Activated CD4-positive, alpha-beta T cell treated with anti-CD3 and anti-CD28 coated beads, Interleukin-2, amount 10 ng/mL, durations not matched to agents 7 days and 5 days (primary cell): ENCODE data around the gene LAMA2. TPM values are rescaled to one million over a fixed set of nuclear protein-coding genes. Genes with fewer than 3 reads are reported as not detected.

Experiments
- CTCF ChIA-PET: fragments of 350-600 bp; sonication (Branson Sonifier 250); formaldehyde crosslinking; loops from one replicate; lab custom pipeline; 2021; ENCODE audit warnings: antibody characterized with exemption; lab: Charles Lee
- POLR2A ChIA-PET: fragments of 350-600 bp; sonication (Branson Sonifier 250); formaldehyde crosslinking; loops from one replicate; lab custom pipeline; 2021; ENCODE audit warnings: antibody characterized with exemption; lab: Charles Lee
- DNase-seq: peaks from one replicate; pipeline ENCODE4 v3.0.0-alpha.2; 2020
- H3K27ac Mint-ChIP-seq: one replicate; pipeline ENCODE4 v1.8.0; 2021; ENCODE audit warnings: mild to moderate bottlenecking, moderate library complexity, mixed read lengths
- H3K27me3 Mint-ChIP-seq: one replicate; pipeline ENCODE4 v1.8.0; 2021; ENCODE audit warnings: mixed read lengths
- H3K36me3 Mint-ChIP-seq: one replicate; pipeline ENCODE4 v1.8.0; 2021; ENCODE audit warnings: low read depth, mixed read lengths
- H3K4me1 Mint-ChIP-seq: one replicate; pipeline ENCODE4 v1.8.0; 2021; ENCODE audit warnings: mixed read lengths
- H3K4me3 Mint-ChIP-seq: one replicate; pipeline ENCODE4 v1.8.0; 2021; ENCODE audit warnings: mild to moderate bottlenecking, moderate library complexity, mixed read lengths
- H3K9me3 Mint-ChIP-seq: one replicate; pipeline ENCODE4 v1.8.0; 2021; ENCODE audit warnings: mixed read lengths
- total RNA-seq, 2 experiments: library from RNA; stranded (reverse); gene quantifications; one replicate each; pipeline ENCODE4 v1.2.3, GENCODE V29; 2021

Gene LAMA2
- total RNA-seq, 2 experiments from 2014 or later: 0.02 to 0.05 TPM

DNA sequence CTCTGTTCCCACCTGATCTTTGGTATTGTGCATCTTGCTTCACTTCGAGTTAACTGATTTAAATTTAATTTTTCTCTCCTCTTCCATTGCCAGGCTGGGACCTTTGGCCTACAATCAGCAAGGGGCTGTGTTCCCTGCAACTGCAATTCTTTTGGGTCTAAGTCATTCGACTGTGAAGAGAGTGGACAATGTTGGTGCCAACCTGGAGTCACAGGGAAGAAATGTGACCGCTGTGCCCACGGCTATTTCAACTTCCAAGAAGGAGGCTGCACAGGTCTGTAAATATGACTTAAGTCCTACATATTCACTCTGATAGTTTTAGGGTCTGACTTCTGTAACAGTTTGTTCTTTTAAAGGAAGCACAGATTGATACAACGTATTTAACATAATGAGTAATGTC lies 414.7 kb downstream of the LAMA2 start:
- H3K27ac Mint-ChIP-seq: no peak overlapping the region
- H3K9me3 Mint-ChIP-seq: no peaks in the 10 kb centered on the region
- no peak overlapping the region for H3K4me3 Mint-ChIP-seq
- ChIA-PET POLR2A (no interaction called here), CTCF (interaction anchor here (0.7 kb wide), 1 partner anchor 218 kb away, joined by 3 read pairs; no protein-coding TSS in a partner anchor)
- H3K36me3 Mint-ChIP-seq: no peaks in the 10 kb centered on the region
- no peaks in the 10 kb centered on the region for H3K4me1 Mint-ChIP-seq
- H3K27me3 Mint-ChIP-seq: peaks cover 4% of the 10 kb centered on the region
- no peak for DNase-seq

DNA sequence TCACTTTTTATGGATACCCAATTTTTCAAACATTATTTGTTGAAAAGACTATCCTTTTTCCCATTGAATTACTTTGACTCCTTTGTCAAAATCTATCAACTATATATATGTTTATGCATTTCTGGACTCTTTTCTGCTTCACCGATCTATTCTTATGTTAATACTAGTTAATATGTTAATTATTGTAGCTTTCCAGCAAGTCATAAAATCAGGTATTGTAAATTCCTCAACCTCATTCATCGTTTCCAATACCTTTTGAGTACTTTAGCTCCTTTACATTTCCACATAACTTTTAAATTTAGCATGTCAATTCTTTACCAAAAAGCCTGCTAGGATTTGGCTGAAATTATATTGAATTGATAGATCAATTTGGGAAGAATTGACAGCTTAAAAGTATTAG lies 419.7 kb downstream of the LAMA2 start:
- Mint-ChIP-seq H3K4me3 (no peak overlapping the region), H3K4me1 (no peaks in the 10 kb centered on the region), H3K9me3 (no peaks in the 10 kb centered on the region), H3K27ac (no peak overlapping the region), H3K27me3 (peaks cover 6% of the 10 kb centered on the region), H3K36me3 (no peaks in the 10 kb centered on the region)
- no peak for DNase-seq
- POLR2A ChIA-PET: no interaction called here
- CTCF ChIA-PET: no interaction called here

DNA sequence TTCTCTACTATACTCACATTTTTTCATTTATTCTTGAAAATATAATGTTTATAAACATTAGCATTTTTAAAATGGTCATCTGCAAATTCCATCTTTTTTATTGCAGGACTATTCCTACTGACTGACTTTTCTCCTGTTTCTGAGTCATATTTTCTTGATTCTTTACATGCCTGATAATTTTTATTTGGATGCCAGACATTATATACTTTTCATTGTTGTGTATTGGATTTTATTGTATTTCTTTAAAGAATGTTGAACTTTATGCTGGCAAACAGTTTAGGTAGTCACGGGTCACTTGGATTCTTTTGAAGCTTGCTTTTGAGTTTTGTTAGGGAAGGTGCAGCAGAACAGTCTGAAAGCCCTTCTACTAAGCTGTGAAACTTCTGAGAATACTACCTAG lies 423.9 kb downstream of the LAMA2 start:
- no peaks in the 10 kb centered on the region for H3K9me3 Mint-ChIP-seq
- CTCF ChIA-PET: no interaction called here
- DNase-seq: no peak
- no peak overlapping the region for H3K4me3 Mint-ChIP-seq
- H3K4me1 Mint-ChIP-seq: no peaks in the 10 kb centered on the region
- H3K27me3 Mint-ChIP-seq: peaks cover 4% of the 10 kb centered on the region
- POLR2A ChIA-PET: interaction anchor here (0.6 kb wide), 1 partner anchor 1310 kb away, joined by 4 read pairs; no protein-coding TSS in a partner anchor
- H3K27ac Mint-ChIP-seq: no peak overlapping the region
- H3K36me3 Mint-ChIP-seq: no peaks in the 10 kb centered on the region

DNA sequence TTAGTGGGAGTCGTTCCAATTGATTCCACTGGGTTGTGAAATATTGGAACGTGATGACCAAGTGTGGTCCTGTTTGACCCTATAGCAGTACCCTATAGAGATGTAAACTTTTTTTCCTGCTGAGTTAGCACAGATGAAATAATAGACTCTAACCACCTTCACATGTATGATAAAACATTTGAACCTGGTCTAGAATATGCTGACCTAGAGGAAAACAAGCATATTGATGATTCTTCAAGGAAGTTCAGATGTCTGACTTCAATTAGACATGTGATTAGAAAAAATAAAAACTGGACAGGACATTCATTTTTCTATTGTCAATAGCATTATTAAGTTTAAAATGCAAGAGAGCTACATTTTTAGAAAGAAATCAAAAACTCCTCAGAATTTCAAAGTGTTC lies 424.9 kb downstream of the LAMA2 start:
- CTCF ChIA-PET: no interaction called here
- Mint-ChIP-seq H3K27ac (no peak overlapping the region), H3K4me3 (no peak overlapping the region), H3K36me3 (no peaks in the 10 kb centered on the region), H3K27me3 (peaks cover 4% of the 10 kb centered on the region), H3K4me1 (no peaks in the 10 kb centered on the region), H3K9me3 (no peaks in the 10 kb centered on the region)
- POLR2A ChIA-PET: no interaction called here
- DNase-seq: no peak

DNA sequence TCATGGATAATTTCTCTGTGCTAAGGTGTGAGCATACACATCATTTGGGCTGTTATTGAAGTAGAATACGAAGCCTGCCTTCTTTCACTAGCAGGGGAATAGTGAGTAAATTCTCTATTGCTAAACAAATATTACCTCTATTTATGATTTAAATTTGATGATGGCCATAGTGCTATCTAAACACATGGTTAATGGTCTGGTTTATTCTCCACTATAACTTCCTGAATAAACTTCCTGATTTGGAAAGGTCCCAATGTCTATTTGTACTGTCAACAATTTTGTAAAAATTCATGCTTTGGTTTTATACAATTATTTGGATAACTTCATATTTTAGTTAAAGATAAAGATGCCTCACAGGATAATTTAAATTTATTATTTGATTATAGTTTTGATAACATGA lies 426.2 kb downstream of the LAMA2 start:
- POLR2A ChIA-PET: no interaction called here
- no peak for DNase-seq
- no peaks in the 10 kb centered on the region for H3K9me3 Mint-ChIP-seq
- no peak overlapping the region for H3K4me3 Mint-ChIP-seq
- H3K4me1 Mint-ChIP-seq: no peaks in the 10 kb centered on the region
- H3K27ac Mint-ChIP-seq: no peak overlapping the region
- H3K27me3 Mint-ChIP-seq: peaks cover 4% of the 10 kb centered on the region
- CTCF ChIA-PET: no interaction called here
- no peaks in the 10 kb centered on the region for H3K36me3 Mint-ChIP-seq

DNA sequence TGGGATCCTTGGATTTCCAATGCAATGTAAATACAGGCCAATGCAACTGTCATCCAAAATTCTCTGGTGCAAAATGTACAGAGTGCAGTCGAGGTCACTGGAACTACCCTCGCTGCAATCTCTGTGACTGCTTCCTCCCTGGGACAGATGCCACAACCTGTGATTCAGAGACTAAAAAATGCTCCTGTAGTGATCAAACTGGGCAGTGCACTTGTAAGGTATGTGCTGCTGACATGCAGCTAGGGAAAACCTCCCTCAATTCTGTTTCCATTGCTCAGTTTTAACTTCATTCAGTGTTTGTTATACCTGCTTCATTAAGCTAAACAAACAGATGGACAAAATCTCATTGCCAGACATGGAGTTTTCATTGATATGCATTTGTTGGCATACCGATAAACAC lies 429.9 kb downstream of the LAMA2 start:
- ChIA-PET CTCF (no interaction called here), POLR2A (no interaction called here)
- H3K27ac Mint-ChIP-seq: no peak overlapping the region
- peaks cover 1% of the 10 kb centered on the region for H3K27me3 Mint-ChIP-seq
- no peak for DNase-seq
- H3K4me3 Mint-ChIP-seq: no peak overlapping the region
- no peaks in the 10 kb centered on the region for H3K36me3 Mint-ChIP-seq
- H3K9me3 Mint-ChIP-seq: no peaks in the 10 kb centered on the region
- H3K4me1 Mint-ChIP-seq: no peaks in the 10 kb centered on the region

DNA sequence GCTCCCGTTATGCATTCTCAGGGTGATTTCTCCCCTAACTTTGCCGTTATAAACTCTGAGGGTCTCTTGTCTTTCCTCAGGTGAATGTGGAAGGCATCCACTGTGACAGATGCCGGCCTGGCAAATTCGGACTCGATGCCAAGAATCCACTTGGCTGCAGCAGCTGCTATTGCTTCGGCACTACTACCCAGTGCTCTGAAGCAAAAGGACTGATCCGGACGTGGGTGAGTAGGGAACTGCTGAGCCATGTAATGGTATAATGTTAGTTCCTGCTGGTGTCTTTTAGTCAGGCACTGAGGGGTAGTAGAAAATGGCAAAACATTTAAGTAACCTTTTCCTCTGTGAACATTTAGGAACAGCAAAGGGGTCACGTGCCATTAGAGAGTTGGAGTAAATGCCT lies 431.6 kb downstream of the LAMA2 start:
- Mint-ChIP-seq H3K4me1 (no peaks in the 10 kb centered on the region), H3K4me3 (no peak overlapping the region), H3K36me3 (no peaks in the 10 kb centered on the region), H3K27me3 (peaks cover 4% of the 10 kb centered on the region), H3K27ac (no peak overlapping the region), H3K9me3 (no peaks in the 10 kb centered on the region)
- ChIA-PET POLR2A (no interaction called here), CTCF (interaction anchor here (0.7 kb wide), 1 partner anchor 522 kb away, joined by 3 read pairs; no protein-coding TSS in a partner anchor)
- no peak for DNase-seq

DNA sequence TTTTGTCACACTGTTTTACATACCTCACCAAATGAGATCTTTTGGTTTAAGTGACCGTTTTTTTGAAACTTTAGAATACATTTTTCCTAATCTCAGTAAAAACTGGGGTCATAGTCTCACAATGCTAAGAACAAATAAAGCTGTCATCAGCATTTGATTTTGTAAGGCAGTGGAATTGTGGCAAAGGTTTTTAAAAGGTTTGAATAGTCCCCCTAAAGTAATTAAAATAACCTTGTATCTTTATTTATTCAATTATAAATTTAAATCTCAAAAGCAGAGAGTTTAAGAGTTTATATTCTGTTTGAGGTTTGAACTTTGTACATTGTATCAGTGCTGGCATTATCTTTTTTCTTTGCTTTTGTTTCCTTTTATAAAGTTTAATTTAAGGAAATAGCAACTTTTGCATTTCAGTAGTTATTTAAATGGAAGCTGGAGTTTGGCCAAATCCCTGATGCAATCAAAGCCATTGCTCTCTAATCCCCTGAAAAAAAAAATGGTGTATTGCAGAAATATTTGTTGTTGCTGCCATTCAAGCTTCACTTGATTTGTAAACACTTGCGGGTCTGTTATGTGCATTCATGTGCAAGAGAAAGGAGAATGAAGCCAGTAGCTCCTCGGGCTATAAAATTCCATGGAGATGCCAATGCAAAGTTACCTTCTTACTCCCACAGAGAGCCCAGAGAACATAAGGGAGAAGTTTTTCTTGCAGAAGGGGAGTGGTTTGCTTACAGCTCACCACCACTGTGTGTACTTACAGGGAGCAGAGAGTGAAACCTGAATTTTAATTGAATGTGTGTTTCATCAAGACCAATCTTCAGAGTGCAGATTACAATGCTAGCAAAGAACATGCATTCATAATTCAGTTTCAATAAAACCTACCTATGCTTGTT lies 435.2 kb downstream of the LAMA2 start:
- no peaks in the 10 kb centered on the region for H3K36me3 Mint-ChIP-seq

DNA sequence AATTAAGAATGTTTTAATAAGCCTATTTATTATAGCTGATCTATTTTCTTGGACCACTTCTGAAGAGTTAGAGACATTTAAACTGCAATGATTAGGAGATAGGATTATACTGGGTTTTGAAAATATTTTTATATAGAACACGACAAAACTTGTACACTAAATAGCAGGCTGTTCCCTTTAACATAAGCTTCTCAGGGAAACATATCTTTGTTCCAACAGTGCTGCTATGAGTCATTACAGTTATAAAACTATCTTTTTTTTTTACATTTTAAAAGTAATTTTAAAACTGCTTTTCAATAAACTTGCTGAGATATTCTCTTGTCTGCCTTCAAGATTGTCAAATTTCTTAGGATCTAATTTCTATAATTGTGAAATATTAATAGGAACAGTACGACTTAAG lies 438.0 kb downstream of the LAMA2 start:
- CTCF ChIA-PET: no interaction called here

More for the DNA sequence above, 435.2 kb downstream of the LAMA2 start:
- Mint-ChIP-seq H3K9me3 (no peaks in the 10 kb centered on the region), H3K27me3 (peaks cover 8% of the 10 kb centered on the region), H3K4me1 (no peaks in the 10 kb centered on the region), H3K4me3 (no peak overlapping the region), H3K27ac (no peak overlapping the region)
- POLR2A ChIA-PET: no interaction called here
- CTCF ChIA-PET: no interaction called here
- no peak for DNase-seq

DNA sequence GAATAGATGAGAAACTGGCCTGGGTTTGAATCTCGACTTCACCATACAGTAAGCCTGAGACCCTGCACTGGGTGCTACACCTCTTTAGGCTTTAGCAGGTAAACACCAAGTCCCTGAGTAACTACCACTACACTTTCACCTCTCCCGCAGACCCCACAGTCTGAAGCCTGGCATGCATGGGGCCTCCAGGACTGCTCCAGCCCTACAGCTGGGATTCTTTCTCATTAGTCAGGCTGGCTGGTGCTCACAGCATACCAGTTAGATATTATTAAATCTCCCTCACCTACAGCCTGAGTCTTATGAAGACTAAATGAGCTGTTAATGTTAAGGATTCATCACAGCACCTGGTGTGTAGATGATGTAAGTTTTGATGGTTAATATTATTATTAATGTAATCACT lies 438.4 kb downstream of the LAMA2 start:
- Mint-ChIP-seq H3K27ac (no peak overlapping the region), H3K9me3 (no peaks in the 10 kb centered on the region), H3K4me3 (no peak overlapping the region), H3K36me3 (no peaks in the 10 kb centered on the region), H3K4me1 (no peaks in the 10 kb centered on the region), H3K27me3 (peaks cover 8% of the 10 kb centered on the region)
- no peak for DNase-seq
- POLR2A ChIA-PET: no interaction called here
- CTCF ChIA-PET: interaction anchor here (1.2 kb wide), 2 partner anchors 10 to 21 kb away, joined by 3 to 4 read pairs; no protein-coding TSS in a partner anchor

More for the DNA sequence above, 438.0 kb downstream of the LAMA2 start:
- peaks cover 8% of the 10 kb centered on the region for H3K27me3 Mint-ChIP-seq
- no peak overlapping the region for H3K27ac Mint-ChIP-seq
- H3K9me3 Mint-ChIP-seq: no peaks in the 10 kb centered on the region
- no peaks in the 10 kb centered on the region for H3K36me3 Mint-ChIP-seq
- H3K4me3 Mint-ChIP-seq: no peak overlapping the region
- POLR2A ChIA-PET: no interaction called here
- DNase-seq: no peak
- H3K4me1 Mint-ChIP-seq: no peaks in the 10 kb centered on the region

DNA sequence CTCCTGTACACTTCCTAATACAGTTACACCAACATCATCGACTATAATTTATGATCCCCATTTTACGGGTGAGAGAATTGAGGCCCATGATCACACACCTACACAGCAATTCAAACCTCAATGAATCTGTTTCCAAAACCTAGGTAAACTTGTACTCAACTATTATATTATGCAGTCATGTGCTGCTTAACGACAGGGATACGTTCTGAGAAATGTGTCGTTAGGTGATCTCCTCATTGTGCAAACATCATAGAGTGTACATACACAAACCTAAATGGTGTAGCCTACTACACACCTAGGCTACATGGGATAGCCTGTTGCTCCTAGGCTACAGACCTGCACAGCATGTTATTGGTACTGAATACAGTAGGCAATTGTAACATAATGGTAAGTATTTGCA lies 441.4 kb downstream of the LAMA2 start:
- H3K9me3 Mint-ChIP-seq: no peaks in the 10 kb centered on the region
- no peak overlapping the region for H3K27ac Mint-ChIP-seq
- no peak overlapping the region for H3K4me3 Mint-ChIP-seq
- no peak for DNase-seq
- no peaks in the 10 kb centered on the region for H3K36me3 Mint-ChIP-seq
- H3K27me3 Mint-ChIP-seq: peaks cover 3% of the 10 kb centered on the region
- CTCF ChIA-PET: no interaction called here
- POLR2A ChIA-PET: no interaction called here
- no peaks in the 10 kb centered on the region for H3K4me1 Mint-ChIP-seq

DNA sequence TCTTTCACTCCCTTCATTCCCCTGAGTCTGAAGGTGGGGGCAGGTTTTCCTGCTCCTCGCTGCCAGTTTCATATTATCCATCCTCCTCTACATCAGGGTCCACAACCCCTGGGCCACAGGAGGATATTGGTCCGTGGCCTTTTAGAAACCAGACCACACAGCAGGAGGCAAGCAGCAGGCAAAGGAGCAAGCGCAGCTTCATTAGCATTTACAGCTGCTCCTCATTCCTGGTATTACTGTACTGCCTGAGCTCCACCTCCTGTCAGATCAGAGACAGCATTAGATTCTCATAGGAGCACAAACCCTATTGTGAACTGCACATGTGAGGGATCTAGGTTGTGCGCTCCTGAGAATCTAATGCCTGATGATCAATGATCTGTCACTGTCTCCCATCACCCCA lies 446.7 kb downstream of the LAMA2 start:
- H3K4me3 Mint-ChIP-seq: no peak overlapping the region
- CTCF ChIA-PET: no interaction called here
- H3K9me3 Mint-ChIP-seq: no peaks in the 10 kb centered on the region
- POLR2A ChIA-PET: no interaction called here
- H3K27ac Mint-ChIP-seq: no peak overlapping the region
- no peaks in the 10 kb centered on the region for H3K4me1 Mint-ChIP-seq
- no peak for DNase-seq
- no peaks in the 10 kb centered on the region for H3K27me3 Mint-ChIP-seq
- H3K36me3 Mint-ChIP-seq: no peaks in the 10 kb centered on the region

DNA sequence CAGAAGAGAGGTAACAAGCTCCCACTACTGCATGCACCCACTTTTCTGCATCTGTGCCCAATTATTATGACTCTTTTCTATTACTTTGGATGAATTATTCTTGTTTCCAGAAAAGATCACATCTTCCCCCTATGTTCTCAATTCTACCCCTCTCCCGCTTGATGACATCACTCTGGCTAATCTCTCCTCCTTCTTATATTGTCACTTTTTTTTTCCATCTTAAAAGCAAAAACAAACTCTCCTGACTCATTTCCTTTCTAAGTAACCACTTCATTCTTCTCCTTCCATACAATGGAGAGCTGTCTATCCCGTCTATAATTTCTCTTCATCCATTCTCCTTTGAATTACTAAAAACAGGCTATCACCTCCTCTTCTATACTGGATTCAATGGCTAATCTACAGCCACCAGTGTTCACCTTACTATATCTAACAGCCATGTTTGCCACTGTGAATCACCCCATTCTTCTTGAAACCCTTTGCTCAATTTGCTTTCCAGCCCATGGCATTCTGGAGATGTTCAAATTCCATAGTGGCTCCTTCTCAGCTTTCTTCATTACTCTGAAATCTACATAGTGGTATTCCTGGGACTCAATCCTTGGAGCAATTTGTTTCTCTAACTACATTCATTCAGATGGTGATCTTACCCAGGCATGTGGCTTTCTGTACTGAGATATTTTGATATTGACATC lies 448.7 kb downstream of the LAMA2 start:
- CTCF ChIA-PET: no interaction called here
- Mint-ChIP-seq H3K27me3 (no peaks in the 10 kb centered on the region), H3K36me3 (no peaks in the 10 kb centered on the region), H3K4me1 (no peaks in the 10 kb centered on the region), H3K9me3 (no peaks in the 10 kb centered on the region), H3K27ac (no peak overlapping the region), H3K4me3 (no peak overlapping the region)
- POLR2A ChIA-PET: no interaction called here
- no peak for DNase-seq
